GM23338 (cell line): ENCODE results near the gene MR1. TPM values are rescaled to one million over a fixed set of nuclear protein-coding genes. Genes with fewer than 3 reads are reported as not detected.

Experiments
- ATAC-seq: fragments of 200-7000 bp; cut with Tn5 transposase; 3 replicates; pipeline ENCODE4 v1.9.1; 2020
- DNase-seq: peaks from one replicate; pipeline ENCODE4 v3.0.0-alpha.2; 2015; ENCODE audit warnings: low spot score
- H2AFZ ChIP-seq: fragments of 200-600 bp; sonication (generic); 2 replicates; pipeline ENCODE4 v1.8.0; 2016; ENCODE audit warnings: antibody characterized with exemption, mild to moderate bottlenecking, moderate library complexity
- H3F3A ChIP-seq: fragments of 200-600 bp; sonication (generic); replicated peaks from 2 replicates; pipeline ENCODE4 v1.8.0; 2017; ENCODE audit warnings: antibody characterized with exemption, mixed run types, low read depth
- H3K27ac ChIP-seq: fragments of 200-600 bp; sonication (generic); 2 replicates; pipeline ENCODE4 v1.6.1; 2016; ENCODE audit warnings: low read depth
- H3K27me3 ChIP-seq: fragments of 200-600 bp; sonication (generic); 2 replicates; pipeline ENCODE4 v1.8.0; 2016; ENCODE audit warnings: mild to moderate bottlenecking, mixed run types, moderate library complexity; ENCODE audit not compliant: insufficient read depth
- H3K36me3 ChIP-seq: fragments of 200-600 bp; sonication (generic); 2 replicates; pipeline ENCODE4 v1.8.0; 2016; ENCODE audit warnings: mild to moderate bottlenecking; ENCODE audit not compliant: insufficient read depth
- H3K4me1 ChIP-seq: fragments of 200-600 bp; sonication (generic); 2 replicates; pipeline ENCODE4 v1.8.0; 2016; ENCODE audit warnings: mild to moderate bottlenecking, moderate library complexity; ENCODE audit not compliant: insufficient read depth
- H3K4me2 ChIP-seq: fragments of 200-600 bp; sonication (generic); 2 replicates; pipeline ENCODE4 v1.7.1; 2017; ENCODE audit warnings: mixed run types
- H3K4me3 ChIP-seq: fragments of 200-600 bp; sonication (generic); 2 replicates; pipeline ENCODE4 v1.6.1; 2016; ENCODE audit warnings: mixed run types
- H3K79me2 ChIP-seq: fragments of 200-600 bp; sonication (generic); replicated peaks from 2 replicates; pipeline ENCODE4 v1.8.0; 2017; ENCODE audit warnings: mild to moderate bottlenecking; ENCODE audit not compliant: insufficient read depth
- H3K9me2 ChIP-seq: fragments of 200-600 bp; sonication (generic); 2 replicates; pipeline ENCODE4 v1.8.0; 2017; ENCODE audit not compliant: insufficient read depth
- H4K20me1 ChIP-seq: fragments of 200-600 bp; sonication (generic); replicated peaks from 2 replicates; pipeline ENCODE4 v1.8.0; 2017; ENCODE audit warnings: mild to moderate bottlenecking; ENCODE audit not compliant: insufficient read depth
- H3K27ac Mint-ChIP-seq: 2 replicates; pipeline ENCODE4 v1.8.0; 2020; ENCODE audit warnings: inconsistent platforms, mild to moderate bottlenecking, moderate library complexity, mixed read lengths
- H3K27me3 Mint-ChIP-seq: 3 replicates; pipeline ENCODE4 v1.8.0; 2022; ENCODE audit warnings: low read depth, mild to moderate bottlenecking, moderate library complexity, mixed read lengths, inconsistent platforms; ENCODE audit not compliant: insufficient read depth, poor library complexity
- H3K36me3 Mint-ChIP-seq: 3 replicates; pipeline ENCODE4 v1.8.0; 2021; ENCODE audit warnings: low read depth, mild to moderate bottlenecking, inconsistent platforms, moderate library complexity, mixed read lengths
- H3K4me1 Mint-ChIP-seq: 3 replicates; pipeline ENCODE4 v1.8.0; 2020; ENCODE audit warnings: mild to moderate bottlenecking, inconsistent platforms, mixed read lengths
- H3K4me3 Mint-ChIP-seq: 3 replicates; pipeline ENCODE4 v1.8.0; 2021; ENCODE audit warnings: moderate library complexity, mild to moderate bottlenecking, inconsistent platforms, mixed read lengths
- H3K9me3 Mint-ChIP-seq: 3 replicates; pipeline ENCODE4 v1.8.0; 2020; ENCODE audit warnings: moderate library complexity, mild to moderate bottlenecking, inconsistent platforms, mixed read lengths
- CREB1 ChIP-seq: fragments of 250-450 bp; sonication (Bioruptor Pico); IDR thresholded peaks from 2 replicates; pipeline ENCODE4 v1.5.0; 2020; ENCODE audit warnings: low read depth, mild to moderate bottlenecking, moderate library complexity
- CTCF ChIP-seq, 2 experiments: fragments of 200-600 bp in 1 of 2; sonication (generic) in 1 of 2; conservative IDR thresholded peaks; 2 replicates each; pipeline versions ENCODE4 v1.5.1 to v1.6.1; 2016 to 2017; ENCODE audit warnings: antibody characterized with exemption in 2 of 2, low read depth in 2 of 2, mild to moderate bottlenecking in 2 of 2, moderate library complexity in 1 of 2
- ETS1 ChIP-seq: IDR thresholded peaks from 2 replicates; pipeline ENCODE4 v1.6.1; 2016; ENCODE audit warnings: antibody characterized with exemption
- EZH2 ChIP-seq: fragments of 200-600 bp; sonication (generic); IDR thresholded peaks from one replicate; pipeline ENCODE4 v1.8.0; 2017; ENCODE audit warnings: antibody characterized with exemption, mild to moderate bottlenecking, low read depth; ENCODE audit not compliant: unreplicated experiment
- EZH2phosphoT487 ChIP-seq: fragments of 200-600 bp; sonication (generic); IDR thresholded peaks from one replicate; pipeline ENCODE4 v1.8.1; 2018; ENCODE audit warnings: antibody characterized with exemption; ENCODE audit not compliant: unreplicated experiment
- JUNB ChIP-seq: IDR thresholded peaks from one replicate; pipeline ENCODE4 v1.6.1; 2016; ENCODE audit warnings: antibody characterized with exemption; ENCODE audit not compliant: unreplicated experiment
- NANOG ChIP-seq: IDR thresholded peaks from 2 replicates; pipeline ENCODE4 v1.6.1; 2016; ENCODE audit warnings: antibody characterized with exemption, borderline replicate concordance
- POLR2AphosphoS5 ChIP-seq: IDR thresholded peaks from 2 replicates; pipeline ENCODE4 v1.6.1; 2016; ENCODE audit warnings: antibody characterized with exemption, low read depth
- REST ChIP-seq: IDR thresholded peaks from one replicate; pipeline ENCODE4 v1.6.1; 2018; ENCODE audit warnings: antibody characterized with exemption; ENCODE audit not compliant: unreplicated experiment
- STAT1 ChIP-seq: IDR thresholded peaks from one replicate; pipeline ENCODE4 v1.6.1; 2016; ENCODE audit warnings: antibody characterized with exemption; ENCODE audit not compliant: unreplicated experiment
- ZNF114 ChIP-seq: fragments of 250-450 bp; sonication (Bioruptor Pico); IDR thresholded peaks from 2 replicates; pipeline ENCODE4 v1.5.0; 2020; ENCODE audit warnings: mild to moderate bottlenecking, moderate library complexity
- ZNF331 ChIP-seq: fragments of 250-450 bp; sonication (Bioruptor Pico); IDR thresholded peaks from 2 replicates; pipeline ENCODE4 v1.5.0; 2020; ENCODE audit warnings: low read depth, mild to moderate bottlenecking, moderate library complexity
- ZNF462 ChIP-seq: fragments of 250-450 bp; sonication (Bioruptor Pico); IDR thresholded peaks from 2 replicates; pipeline ENCODE4 v1.5.0; 2020; ENCODE audit warnings: mild to moderate bottlenecking, moderate library complexity
- polyA plus RNA-seq: library from polyadenylated mRNA; unstranded; fragments of >200 nt; fragmentation: Nextera tagmentation; extraction: Ambion mirVana; gene quantifications from 2 replicates; pipeline ENCODE4 v1.2.1, GENCODE V29; 2016
- total RNA-seq: library from RNA; depleted of rRNA; stranded (reverse); fragments of >200 nt; shearing (Covaris generic); gene quantifications from 2 replicates; pipeline ENCODE4 v1.2.3, GENCODE V29; 2014

Gene MR1
- total and polyA plus RNA-seq, 2 experiments from 2014 or later: 0.18 TPM; not detected in 1

GRCh38 chr1:181056560-181056959 is 22.8 kb downstream of the MR1 start (continued):
- no peak for TF ChIP-seq POLR2AphosphoS5

- ATAC-seq (no peak), DNase-seq (no peak)
- 0 out of 2 replicates have a peak, but pooled peaks cover 12% of the 10 kb centered on the region for H3K9me2 ChIP-seq
- TF ChIP-seq ZNF331 (CRISPR knock-in tag) (no peak), ZNF462 (no peak), REST (no peak), NANOG (no peak), JUNB (no peak), POLR2AphosphoS5 (no peak), STAT1 (no peak), CTCF (conservative IDR thresholded peaks at IDR 0.05; ENCODE audit: low read depth in 2 of 2) (no peak), EZH2phosphoT487 (no peak), CREB1 (CRISPR knock-in tag) (no peak), ETS1 (no peak), EZH2 (no peak), ZNF114 (no peak)
- no peak overlapping the region for H3K27ac Mint-ChIP-seq
- H3K4me2 ChIP-seq: no peak overlapping the region
- no peaks in the 10 kb centered on the region for H4K20me1 ChIP-seq
- peaks cover 3% of the 10 kb centered on the region; the same call in 1 of the 2 replicates for H3K4me1 ChIP-seq
- peaks cover 3% of the 10 kb centered on the region; the same call in 2 of the 3 replicates for H3K4me1 Mint-ChIP-seq
- no peak overlapping the region for H2AFZ ChIP-seq
- no peak overlapping the region for H3K27ac ChIP-seq
- H3K4me3 ChIP-seq: no peak overlapping the region
- peaks cover 7% of the 10 kb centered on the region for H3K27me3 Mint-ChIP-seq
- H3K36me3 ChIP-seq: no peaks in the 10 kb centered on the region
- H3K4me3 Mint-ChIP-seq: no peak overlapping the region
- H3K9me3 Mint-ChIP-seq: no peaks in the 10 kb centered on the region
- no peaks in the 10 kb centered on the region for H3F3A ChIP-seq
- no peaks in the 10 kb centered on the region for H3K36me3 Mint-ChIP-seq
- no peaks in the 10 kb centered on the region for H3K27me3 ChIP-seq
- no peaks in the 10 kb centered on the region for H3K79me2 ChIP-seq
Observed at GRCh38 chr1:181057079-181057478, 23.3 kb downstream of the MR1 start.
